ENCODE data around the gene FTH1.

FTH1 gene

GRCh38 chr11:61948505-61948904 lies 18.9 kb downstream of the FTH1 start:
- no peak for DNase-seq (ENCODE audit: low spot score)

GRCh38 chr11:61947486-61948210 lies 19.8 kb downstream of the FTH1 start:
- DNase-seq (ENCODE audit: low spot score), result peak; percentile 57

- DNase-seq (ENCODE audit: low spot score), result no peak
Measured at GRCh38 chr11:61946894-61947293, 20.5 kb downstream of the FTH1 start.

GRCh38 chr11:61945191-61945590 lies 22.2 kb downstream of the FTH1 start:
- DNase-seq (ENCODE audit: low spot score), result no peak

GRCh38 chr11:61940466-61940865 lies 27.0 kb downstream of the FTH1 start:
- no peak for DNase-seq (ENCODE audit: low spot score)

GRCh38 chr11:61935861-61936260 lies 31.6 kb downstream of the FTH1 start:
- no peak for DNase-seq (ENCODE audit: low spot score)

- DNase-seq (ENCODE audit: low spot score), result no peak
Measured at GRCh38 chr11:61930933-61931332, 36.5 kb downstream of the FTH1 start.

GRCh38 chr11:61928606-61929005 lies 38.8 kb downstream of the FTH1 start:
- no peak for DNase-seq (ENCODE audit: low spot score)

- no peak for DNase-seq (ENCODE audit: low spot score)
Measured at GRCh38 chr11:61927501-61927900, 39.9 kb downstream of the FTH1 start.

GRCh38 chr11:61926235-61926634 lies 41.2 kb downstream of the FTH1 start:
- no peak for DNase-seq (ENCODE audit: low spot score)

- DNase-seq (ENCODE audit: low spot score), result no peak
Measured at GRCh38 chr11:61925736-61926135, 41.7 kb downstream of the FTH1 start.

- DNase-seq (ENCODE audit: low spot score), result no peak
Measured at GRCh38 chr11:61924064-61924455, 43.4 kb downstream of the FTH1 start.

GRCh38 chr11:61923166-61924063 lies 44.0 kb downstream of the FTH1 start:
- DNase-seq (ENCODE audit: low spot score), result no peak

GRCh38 chr11:61922539-61922938 lies 44.9 kb downstream of the FTH1 start:
- no peak for DNase-seq (ENCODE audit: low spot score)

- DNase-seq (ENCODE audit: low spot score), result no peak
Measured at GRCh38 chr11:61921446-61921845, 46.0 kb downstream of the FTH1 start.

GRCh38 chr11:61919705-61920631 lies 47.5 kb downstream of the FTH1 start:
- no peak for DNase-seq (ENCODE audit: low spot score)

GRCh38 chr11:61918938-61919704 lies 48.3 kb downstream of the FTH1 start:
- no peak for DNase-seq (ENCODE audit: low spot score)

- no peak for DNase-seq (ENCODE audit: low spot score)
Measured at GRCh38 chr11:61918251-61918937, 49.0 kb downstream of the FTH1 start.

- no peak for DNase-seq (ENCODE audit: low spot score)
Measured at GRCh38 chr11:61917334-61918109, 49.9 kb downstream of the FTH1 start, which contains the start of gene RAB3IL1. TSS of gene RAB3IL1 (minus strand) at chr11:61917566. CDS start at chr11:61917367, 199 bp downstream.

All from CD4-positive, alpha-beta T cell treated with Interleukin-6 at 100 ng/mL for 8 hours (primary cell).